Peyer's patch (tissue), 4 donors: Measurements from ENCODE around the gene GNG12. TPM values are rescaled to one million over a fixed set of nuclear protein-coding genes. Genes with fewer than 3 reads are reported as not detected.

ENCODE experiments used
- DNase-seq, 3 donors: peaks; one replicate each; pipeline ENCODE4 v3.0.0-alpha.2; 2017 to 2019
- H3K27ac ChIP-seq, 4 donors: fragments of 200-600 bp; sonication (generic); one replicate each; pipeline ENCODE4 v1.5.1; 2016 to 2019
- H3K27me3 ChIP-seq, 2 donors: fragments of 200-600 bp; sonication (generic); one replicate each; pipeline ENCODE4 v1.5.1; 2019
- H3K36me3 ChIP-seq, 3 donors: fragments of 200-600 bp; sonication (generic); one replicate each; pipeline ENCODE4 v1.5.1; 2016 to 2019
- H3K4me1 ChIP-seq, 4 donors: fragments of 200-600 bp; sonication (generic); one replicate each; pipeline ENCODE4 v1.5.1; 2016 to 2019
- H3K4me3 ChIP-seq, 4 donors: fragments of 200-600 bp; sonication (generic); 1 replicate in 3 of 4; 2 replicates in 1 of 4; pipeline ENCODE4 v1.5.1; 2016 to 2019; ENCODE audit warnings: mild to moderate bottlenecking in 1 of 4
- H3K9me3 ChIP-seq, 4 donors: fragments of 200-600 bp; sonication (generic); one replicate each; pipeline ENCODE4 v1.5.1; 2016 to 2019; ENCODE audit warnings: mild to moderate bottlenecking in 1 of 4
- POLR2A ChIP-seq, 2 donors: fragments of 450-650 bp; IDR thresholded peaks; one replicate each; pipeline ENCODE4 v1.5.1; 2017; ENCODE audit warnings: antibody characterized with exemption in 2 of 2, mild to moderate bottlenecking in 2 of 2, moderate library complexity in 2 of 2
- total RNA-seq, 4 donors: library from RNA; depleted of rRNA; stranded (reverse); fragments of >200 nt; gene quantifications; one replicate each; pipeline ENCODE4 v1.1.0, GENCODE V29; 2016
- TF ChIP-seq, protein P1 (sequence below), 6 experiments: fragments of 450-650 bp in 4 of 6; fragments of 200-600 bp in 2 of 6; sonication (generic) in 1 of 6; IDR thresholded peaks; one replicate each; pipeline ENCODE4 v1.5.1; 2017 to 2019; ENCODE audit warnings: antibody characterized with exemption in 6 of 6, mild to moderate bottlenecking in 3 of 6, moderate library complexity in 1 of 6

GNG12 gene
- total RNA-seq, 4 donors from 2014 or later = 61.9 to 271 (median 165) TPM

DNA sequence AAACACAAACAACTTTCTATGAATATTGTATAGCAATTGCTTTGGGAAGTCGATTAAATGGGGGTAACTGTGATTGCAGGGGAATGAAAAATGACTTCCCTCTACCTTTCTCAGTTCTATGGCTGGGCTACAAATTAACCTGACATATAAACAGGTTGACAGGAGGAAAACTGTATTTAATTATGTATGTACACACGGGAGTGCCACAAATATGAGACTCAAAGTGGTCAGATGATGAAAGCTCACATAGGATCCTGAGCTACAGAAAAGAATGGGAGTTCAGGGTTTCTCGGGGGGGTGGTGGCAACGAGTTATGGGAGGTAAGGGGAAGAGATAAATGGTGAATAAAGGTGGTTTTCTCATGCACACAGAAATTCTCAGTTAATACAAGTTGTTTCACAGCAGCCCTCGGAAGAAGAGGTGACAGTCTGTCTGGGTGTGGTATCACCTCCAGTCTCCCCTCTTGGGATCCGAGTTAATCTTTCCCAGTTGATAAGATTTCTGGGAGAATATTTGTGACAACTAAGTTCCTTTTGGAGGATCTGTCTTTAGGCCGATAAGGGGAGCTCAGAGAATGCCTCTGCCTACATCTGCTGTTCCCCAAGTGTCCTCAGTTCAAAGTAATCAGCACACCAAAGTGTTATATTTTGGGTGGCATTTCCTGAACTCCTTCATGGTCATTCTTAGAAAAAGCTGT is 122.0 kb downstream of the GNG12 start:
- H3K4me1 ChIP-seq = peaks cover 0 to 74% (median 13%) of the 10 kb centered on the region in 4 donors
- TF ChIP-seq, protein P1, sequence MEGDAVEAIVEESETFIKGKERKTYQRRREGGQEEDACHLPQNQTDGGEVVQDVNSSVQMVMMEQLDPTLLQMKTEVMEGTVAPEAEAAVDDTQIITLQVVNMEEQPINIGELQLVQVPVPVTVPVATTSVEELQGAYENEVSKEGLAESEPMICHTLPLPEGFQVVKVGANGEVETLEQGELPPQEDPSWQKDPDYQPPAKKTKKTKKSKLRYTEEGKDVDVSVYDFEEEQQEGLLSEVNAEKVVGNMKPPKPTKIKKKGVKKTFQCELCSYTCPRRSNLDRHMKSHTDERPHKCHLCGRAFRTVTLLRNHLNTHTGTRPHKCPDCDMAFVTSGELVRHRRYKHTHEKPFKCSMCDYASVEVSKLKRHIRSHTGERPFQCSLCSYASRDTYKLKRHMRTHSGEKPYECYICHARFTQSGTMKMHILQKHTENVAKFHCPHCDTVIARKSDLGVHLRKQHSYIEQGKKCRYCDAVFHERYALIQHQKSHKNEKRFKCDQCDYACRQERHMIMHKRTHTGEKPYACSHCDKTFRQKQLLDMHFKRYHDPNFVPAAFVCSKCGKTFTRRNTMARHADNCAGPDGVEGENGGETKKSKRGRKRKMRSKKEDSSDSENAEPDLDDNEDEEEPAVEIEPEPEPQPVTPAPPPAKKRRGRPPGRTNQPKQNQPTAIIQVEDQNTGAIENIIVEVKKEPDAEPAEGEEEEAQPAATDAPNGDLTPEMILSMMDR (IDR thresholded peaks at IDR 0.05) = no peak
- no peak for TF ChIP-seq POLR2A (IDR thresholded peaks at IDR 0.05)

DNA sequence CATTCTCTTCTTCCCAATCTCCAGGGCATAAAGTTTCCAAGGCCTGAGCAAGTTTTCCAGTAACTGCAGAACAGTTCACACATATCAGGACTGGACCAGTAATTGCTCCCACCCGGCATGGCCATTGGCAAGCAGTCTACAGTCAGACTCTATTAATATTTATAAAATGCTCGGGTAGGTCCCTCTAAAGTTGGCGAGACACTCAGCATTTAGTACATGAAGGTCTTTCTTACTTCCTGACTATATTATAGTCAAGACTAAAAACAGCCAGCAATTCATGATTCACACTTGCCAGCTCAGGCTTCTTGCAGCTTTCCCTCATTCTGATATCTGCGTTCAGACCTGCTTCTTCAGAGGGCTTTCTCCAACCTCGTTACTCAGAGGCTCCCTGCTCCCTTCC is 122.8 kb downstream of the GNG12 start:
- H3K27me3 ChIP-seq = no peaks in the 10 kb centered on the region
- H3K9me3 ChIP-seq = no peaks in the 10 kb centered on the region
- H3K4me3 ChIP-seq = no peak overlapping the region
- no peak for DNase-seq
- H3K4me1 ChIP-seq = peaks cover 0 to 65% (median 13%) of the 10 kb centered on the region in 4 donors
- H3K27ac ChIP-seq = peak overlapping the region in 1 of 4 donors; percentile 47
- no peak for TF ChIP-seq POLR2A (IDR thresholded peaks at IDR 0.05)
- TF ChIP-seq, protein P1 (IDR thresholded peaks at IDR 0.05) = no peak
- H3K36me3 ChIP-seq = peaks cover 0 to 10% (median 0%) of the 10 kb centered on the region in 3 donors

More for the DNA sequence above, 122.0 kb downstream of the GNG12 start:
- H3K27ac ChIP-seq = peak overlapping the region in 2 of 4 donors; percentile 14 to 47
- no peaks in the 10 kb centered on the region for H3K27me3 ChIP-seq
- DNase-seq = no peak
- H3K4me3 ChIP-seq = no peak overlapping the region
- no peaks in the 10 kb centered on the region for H3K9me3 ChIP-seq
- H3K36me3 ChIP-seq = peaks cover 0 to 6% (median 0%) of the 10 kb centered on the region in 3 donors

DNA sequence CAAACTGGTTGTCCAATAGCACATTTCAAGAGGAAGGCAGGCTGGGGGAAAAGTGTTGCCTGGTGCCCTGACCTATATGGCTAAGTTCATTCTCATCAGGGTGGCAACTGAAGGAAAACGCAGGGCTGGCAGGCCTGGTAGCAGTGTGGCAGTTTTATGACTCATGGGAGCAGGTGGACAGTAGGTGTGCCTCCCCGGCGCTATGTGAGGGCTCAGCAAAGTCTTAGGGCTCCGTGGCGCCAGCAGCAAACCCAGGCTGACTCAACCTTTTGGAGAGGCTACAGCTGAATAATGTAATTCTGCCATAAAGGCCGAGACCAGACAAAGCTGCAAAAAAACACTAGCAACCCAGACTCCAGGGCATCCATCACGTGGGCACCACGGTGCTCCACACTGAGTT is 124.7 kb downstream of the GNG12 start:
- no peak for TF ChIP-seq POLR2A (IDR thresholded peaks at IDR 0.05)
- TF ChIP-seq, protein P1 (IDR thresholded peaks at IDR 0.05) = no peak
- DNase-seq = peak in 2 of 3 donors; percentile 80 to 83
- Histone ChIP-seq H3K36me3 (peaks cover 0 to 28% (median 0%) of the 10 kb centered on the region in 3 donors), H3K27ac (peak overlapping the region in 1 of 4 donors; percentile 71), H3K4me1 (peaks cover 0 to 51% (median 6%) of the 10 kb centered on the region in 4 donors), H3K27me3 (no peaks in the 10 kb centered on the region), H3K4me3 (no peak overlapping the region), H3K9me3 (no peaks in the 10 kb centered on the region)

DNA sequence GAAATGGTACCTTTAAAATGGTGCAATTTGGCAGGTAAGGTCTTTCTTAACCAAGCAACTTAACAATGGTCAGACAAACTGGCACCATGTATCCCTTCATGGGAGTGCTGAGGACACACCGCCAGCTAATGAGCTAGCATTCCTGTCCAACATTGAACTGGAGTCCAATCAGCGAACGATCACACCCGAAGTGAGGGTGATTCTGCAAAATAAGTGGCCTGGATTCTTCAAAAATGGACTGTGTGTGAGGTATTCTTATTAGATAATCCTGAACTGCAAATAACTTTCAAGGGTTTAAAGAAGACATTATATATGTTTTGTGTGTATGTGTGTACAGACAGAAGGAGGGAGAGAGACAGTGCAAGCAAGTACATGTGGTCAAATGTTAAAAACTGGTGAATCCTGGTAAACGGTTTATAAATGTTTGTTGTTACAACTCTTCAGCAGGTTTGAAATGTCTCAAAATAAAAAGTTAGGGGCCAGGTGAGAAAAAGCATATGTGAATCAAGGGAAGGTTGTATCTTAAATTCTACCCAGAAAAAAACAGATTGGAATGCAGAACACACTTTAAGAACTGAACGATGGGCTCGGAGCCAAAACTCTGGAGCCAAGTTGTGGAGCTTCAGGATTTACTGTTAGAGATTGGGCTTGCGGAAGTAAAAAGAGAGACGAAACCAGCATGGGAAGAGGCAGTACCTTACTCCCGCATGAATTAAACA is 127.4 kb downstream of the GNG12 start:
- Histone ChIP-seq H3K27ac (no peak overlapping the region), H3K36me3 (peaks cover 0 to 30% (median 0%) of the 10 kb centered on the region in 3 donors), H3K4me3 (no peak overlapping the region), H3K9me3 (no peaks in the 10 kb centered on the region), H3K4me1 (peaks cover 0 to 25% (median 1%) of the 10 kb centered on the region in 4 donors), H3K27me3 (no peaks in the 10 kb centered on the region)
- no peak for DNase-seq
- TF ChIP-seq POLR2A (IDR thresholded peaks at IDR 0.05) = no peak
- TF ChIP-seq, protein P1 (IDR thresholded peaks at IDR 0.05) = no peak

DNA sequence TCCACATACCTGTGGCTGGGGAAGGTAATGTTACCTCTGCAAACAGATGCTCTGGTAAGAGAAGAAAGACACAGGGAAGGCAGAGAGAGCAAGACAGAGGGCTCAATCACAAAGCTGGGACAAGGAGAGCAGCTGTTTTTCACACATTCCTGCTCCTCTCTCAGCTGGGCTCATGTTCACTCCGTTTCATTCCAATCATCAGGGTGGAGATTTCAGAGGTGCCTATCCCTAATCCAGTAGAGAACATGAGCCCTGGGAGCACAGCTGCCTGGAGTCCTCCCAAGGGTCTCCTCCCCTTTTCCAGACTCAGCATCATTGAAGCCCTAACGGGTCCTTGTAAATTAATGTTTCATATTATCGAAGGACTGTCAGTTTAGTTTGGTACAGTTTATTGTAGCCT is 128.9 kb downstream of the GNG12 start:
- H3K9me3 ChIP-seq = no peaks in the 10 kb centered on the region
- DNase-seq = no peak
- peaks cover 0 to 30% (median 0%) of the 10 kb centered on the region in 3 donors for H3K36me3 ChIP-seq
- TF ChIP-seq, protein P1 (IDR thresholded peaks at IDR 0.05) = no peak
- TF ChIP-seq POLR2A (IDR thresholded peaks at IDR 0.05) = no peak
- H3K27ac ChIP-seq = no peak overlapping the region
- H3K4me3 ChIP-seq = no peak overlapping the region
- H3K27me3 ChIP-seq = no peaks in the 10 kb centered on the region
- peaks cover 0 to 15% (median 1%) of the 10 kb centered on the region in 4 donors for H3K4me1 ChIP-seq
